Muscle layer of duodenum (tissue), 2 donors: ENCODE results near the gene NXPH4.

ENCODE experiments used
- H3K27ac ChIP-seq: one replicate; pipeline ENCODE4 v1.7.0; 2013; ENCODE audit warnings: mild to moderate bottlenecking, low read length
- H3K27me3 ChIP-seq: one replicate; pipeline ENCODE4 v1.7.0; 2013; ENCODE audit warnings: low read depth, mild to moderate bottlenecking, control low read depth, low read length
- H3K36me3 ChIP-seq, 2 donors: one replicate each; pipeline ENCODE4 v1.7.0; 2013; ENCODE audit warnings: low read length in 2 of 2, control low read depth in 1 of 2, mild to moderate bottlenecking in 1 of 2; ENCODE audit not compliant: insufficient read depth in 2 of 2, control insufficient read depth in 1 of 2
- H3K4me1 ChIP-seq, 2 donors: one replicate each; pipeline ENCODE4 v1.7.0; 2013; ENCODE audit warnings: low read length in 2 of 2, mild to moderate bottlenecking in 2 of 2, control low read depth in 1 of 2, moderate library complexity in 1 of 2; ENCODE audit not compliant: insufficient read depth in 2 of 2, control insufficient read depth in 1 of 2
- H3K4me3 ChIP-seq, 2 donors: one replicate each; pipeline ENCODE4 v1.7.0; 2013; ENCODE audit warnings: low read length in 2 of 2, low read depth in 1 of 2, mild to moderate bottlenecking in 1 of 2
- H3K9me3 ChIP-seq, 2 donors: one replicate each; pipeline ENCODE4 v1.7.0; 2013; ENCODE audit warnings: low read length in 2 of 2, control low read depth in 1 of 2, mild to moderate bottlenecking in 1 of 2; ENCODE audit not compliant: control insufficient read depth in 1 of 2
- donor health status: healthy.

NXPH4 gene

DNA sequence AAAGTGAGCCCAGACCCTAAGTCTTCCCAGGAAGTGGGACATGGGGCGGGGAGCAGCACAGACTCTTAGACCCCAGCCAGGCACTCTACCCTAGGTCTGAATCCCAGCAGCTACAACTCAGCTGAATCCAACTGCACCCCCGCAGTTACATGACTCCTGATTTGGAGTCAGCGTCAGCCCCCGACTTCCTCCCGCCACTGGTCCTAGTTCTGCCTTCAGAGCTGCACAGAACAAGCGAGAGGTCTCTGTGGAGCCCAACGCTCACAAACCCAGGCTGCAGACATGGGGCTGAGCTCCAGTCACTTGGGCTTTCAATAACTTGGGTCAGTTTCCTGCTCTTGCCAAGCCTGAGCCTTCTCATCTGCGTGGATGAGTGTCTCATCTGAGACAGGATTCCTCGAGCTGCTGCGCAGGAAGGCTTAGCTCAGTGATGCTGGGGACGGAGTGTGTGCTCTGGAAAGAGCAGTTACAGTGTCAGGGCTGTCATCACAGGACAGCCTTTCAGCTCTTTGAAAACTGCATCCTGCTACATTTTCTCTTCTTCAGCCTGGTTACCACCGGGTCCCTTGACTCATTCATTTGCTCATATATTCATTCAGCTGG, 30.6 kb upstream of the NXPH4 start:
- Histone ChIP-seq H3K4me1 (peaks cover 0 to 10% of the 10 kb centered on the region in 2 donors), H3K36me3 (peaks cover 66 to 87% of the 10 kb centered on the region in 2 donors)

DNA sequence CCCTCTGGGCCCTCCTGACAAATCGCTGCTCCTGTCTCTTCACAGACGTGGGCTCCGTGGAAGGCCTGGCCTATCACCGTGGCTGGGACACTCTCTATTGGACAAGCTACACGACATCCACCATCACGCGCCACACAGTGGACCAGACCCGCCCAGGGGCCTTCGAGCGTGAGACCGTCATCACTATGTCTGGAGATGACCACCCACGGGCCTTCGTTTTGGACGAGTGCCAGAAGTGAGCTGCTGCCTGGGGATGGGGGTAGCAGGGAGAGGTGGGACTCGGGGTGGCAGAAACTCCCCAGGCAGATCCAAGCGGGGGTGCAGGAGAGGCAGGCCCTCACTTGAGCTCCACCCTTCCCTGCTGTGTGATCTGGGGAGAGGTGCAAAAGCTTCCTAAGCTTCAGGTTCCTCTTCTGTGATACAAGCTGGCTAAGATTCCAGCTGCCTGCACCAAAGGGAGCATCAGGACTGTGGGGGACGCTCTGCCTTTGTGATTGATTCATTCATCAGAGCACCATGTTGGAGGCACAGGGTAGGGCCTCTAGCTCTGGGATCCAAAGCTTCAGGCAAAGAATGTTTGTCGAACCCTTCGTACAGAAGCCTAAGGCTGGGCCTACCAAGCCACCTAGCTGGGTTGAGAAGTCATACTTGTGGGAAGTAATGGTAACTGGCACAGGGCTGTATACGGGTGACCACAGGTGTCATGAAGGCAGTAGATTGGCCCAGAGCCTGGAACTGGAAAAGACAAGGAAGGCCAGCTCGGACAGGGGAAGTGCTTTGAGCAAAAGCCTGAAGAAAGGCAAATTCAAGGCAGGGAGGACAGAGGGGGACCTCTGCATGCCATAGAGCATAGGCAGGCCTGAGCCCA, 29.1 kb upstream of the NXPH4 start:
- Histone ChIP-seq H3K27ac (no peak overlapping the region), H3K4me1 (peaks cover 0 to 10% of the 10 kb centered on the region in 2 donors), H3K36me3 (peaks cover 70 to 90% of the 10 kb centered on the region in 2 donors), H3K27me3 (no peaks in the 10 kb centered on the region), H3K9me3 (no peaks in the 10 kb centered on the region), H3K4me3 (no peak overlapping the region)

More for the DNA sequence above, 30.6 kb upstream of the NXPH4 start:
- H3K9me3 ChIP-seq = no peaks in the 10 kb centered on the region
- H3K27me3 ChIP-seq = no peaks in the 10 kb centered on the region
- H3K27ac ChIP-seq = no peak overlapping the region
- no peak overlapping the region for H3K4me3 ChIP-seq

DNA sequence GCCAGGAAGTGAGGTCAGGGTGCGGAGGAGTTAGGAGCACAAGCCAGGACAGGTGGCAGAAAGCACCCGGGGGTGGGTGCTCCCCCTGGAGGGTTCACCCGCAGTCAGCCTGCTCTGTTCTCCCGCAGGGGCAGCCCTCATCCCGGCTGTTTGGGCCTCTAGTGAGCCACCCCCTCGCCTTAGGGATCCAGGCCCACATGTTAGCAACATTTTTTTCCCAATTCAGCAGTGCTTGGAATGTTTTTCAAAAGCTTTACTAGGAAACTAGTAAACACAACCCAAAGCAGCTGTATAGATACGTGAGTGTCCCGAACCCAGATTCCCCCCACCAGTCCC, 28.5 kb upstream of the NXPH4 start:
- Histone ChIP-seq H3K36me3 (peaks cover 76 to 96% of the 10 kb centered on the region in 2 donors), H3K9me3 (no peaks in the 10 kb centered on the region), H3K4me3 (no peak overlapping the region), H3K27me3 (no peaks in the 10 kb centered on the region), H3K4me1 (peaks cover 0 to 10% of the 10 kb centered on the region in 2 donors), H3K27ac (no peak overlapping the region)

DNA sequence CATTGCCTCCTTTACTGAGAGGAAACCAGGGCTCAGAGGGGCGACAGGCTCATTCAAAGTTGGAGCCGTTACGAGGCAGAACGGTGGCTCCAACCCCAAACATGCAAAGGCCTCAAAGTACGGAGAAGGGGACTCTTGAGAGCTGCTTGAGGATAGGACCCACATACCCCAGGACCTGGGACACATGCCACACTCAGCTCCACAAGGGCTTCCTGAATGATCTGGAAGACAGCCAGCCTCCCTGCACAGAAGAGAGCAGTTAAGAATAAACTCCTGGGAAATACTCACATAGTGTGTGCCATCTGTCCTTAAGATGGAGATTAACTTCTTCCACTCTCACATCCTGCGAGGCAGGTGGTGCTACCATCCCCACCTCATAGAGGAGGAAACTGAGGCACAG, 26.6 kb upstream of the NXPH4 start:
- H3K9me3 ChIP-seq = no peaks in the 10 kb centered on the region
- H3K27ac ChIP-seq = no peak overlapping the region
- no peaks in the 10 kb centered on the region for H3K27me3 ChIP-seq
- H3K4me3 ChIP-seq = no peak overlapping the region
- H3K36me3 ChIP-seq = peaks cover 71 to 96% of the 10 kb centered on the region in 2 donors
- peaks cover 0 to 10% of the 10 kb centered on the region in 2 donors for H3K4me1 ChIP-seq

DNA sequence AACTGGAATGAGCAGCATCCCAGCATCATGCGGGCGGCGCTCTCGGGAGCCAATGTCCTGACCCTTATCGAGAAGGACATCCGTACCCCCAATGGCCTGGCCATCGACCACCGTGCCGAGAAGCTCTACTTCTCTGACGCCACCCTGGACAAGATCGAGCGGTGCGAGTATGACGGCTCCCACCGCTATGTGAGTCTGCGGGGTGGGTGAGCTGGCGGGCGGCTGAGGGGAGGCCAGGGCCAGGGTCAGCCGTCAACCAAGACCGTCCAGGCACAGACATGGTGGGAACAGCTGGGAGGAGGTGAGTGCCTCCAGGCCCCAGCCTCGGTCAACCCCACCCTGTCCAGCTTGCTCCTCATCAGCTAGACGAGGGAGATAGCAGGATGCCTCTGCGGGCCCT, 25.8 kb upstream of the NXPH4 start:
- Histone ChIP-seq H3K36me3 (peaks cover 74 to 96% of the 10 kb centered on the region in 2 donors), H3K9me3 (no peaks in the 10 kb centered on the region), H3K27ac (no peak overlapping the region), H3K27me3 (no peaks in the 10 kb centered on the region), H3K4me3 (no peak overlapping the region), H3K4me1 (peaks cover 0 to 10% of the 10 kb centered on the region in 2 donors)

DNA sequence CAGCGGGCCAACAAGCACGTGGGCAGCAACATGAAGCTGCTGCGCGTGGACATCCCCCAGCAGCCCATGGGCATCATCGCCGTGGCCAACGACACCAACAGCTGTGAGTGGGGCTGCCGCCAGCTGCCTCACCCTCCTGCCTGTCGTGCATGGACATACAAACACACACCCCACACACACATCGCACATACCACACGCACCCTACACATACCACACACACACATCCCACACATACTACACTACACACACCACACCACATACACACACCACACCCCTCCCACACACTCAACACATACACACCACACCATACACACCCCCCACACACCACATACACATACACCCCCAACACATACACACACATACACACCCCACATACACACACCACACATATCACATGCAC, 25.2 kb upstream of the NXPH4 start:
- H3K4me3 ChIP-seq = no peak overlapping the region
- H3K27ac ChIP-seq = no peak overlapping the region
- H3K36me3 ChIP-seq = peaks cover 74 to 96% of the 10 kb centered on the region in 2 donors
- H3K4me1 ChIP-seq = peaks cover 0 to 14% of the 10 kb centered on the region in 2 donors
- H3K27me3 ChIP-seq = no peaks in the 10 kb centered on the region
- no peaks in the 10 kb centered on the region for H3K9me3 ChIP-seq

DNA sequence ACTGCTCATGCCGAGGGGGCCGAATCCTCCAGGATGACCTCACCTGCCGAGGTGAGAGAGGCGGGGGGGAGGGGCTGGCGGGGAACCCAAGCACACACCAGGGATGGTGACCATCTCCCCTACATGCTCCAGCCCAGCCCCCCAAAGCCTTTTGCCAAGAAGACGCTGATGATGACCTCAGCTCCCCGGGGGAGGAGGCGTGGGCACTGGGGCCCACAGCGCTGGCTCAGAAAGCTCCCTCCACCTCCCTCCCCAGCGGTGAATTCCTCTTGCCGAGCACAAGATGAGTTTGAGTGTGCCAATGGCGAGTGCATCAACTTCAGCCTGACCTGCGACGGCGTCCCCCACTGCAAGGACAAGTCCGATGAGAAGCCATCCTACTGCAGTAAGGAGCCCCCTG, 23.7 kb upstream of the NXPH4 start:
- Histone ChIP-seq H3K27ac (no peak overlapping the region), H3K27me3 (no peaks in the 10 kb centered on the region), H3K9me3 (no peaks in the 10 kb centered on the region), H3K36me3 (peaks cover 73 to 96% of the 10 kb centered on the region in 2 donors), H3K4me3 (no peak overlapping the region), H3K4me1 (peaks cover 0 to 14% of the 10 kb centered on the region in 2 donors)

DNA sequence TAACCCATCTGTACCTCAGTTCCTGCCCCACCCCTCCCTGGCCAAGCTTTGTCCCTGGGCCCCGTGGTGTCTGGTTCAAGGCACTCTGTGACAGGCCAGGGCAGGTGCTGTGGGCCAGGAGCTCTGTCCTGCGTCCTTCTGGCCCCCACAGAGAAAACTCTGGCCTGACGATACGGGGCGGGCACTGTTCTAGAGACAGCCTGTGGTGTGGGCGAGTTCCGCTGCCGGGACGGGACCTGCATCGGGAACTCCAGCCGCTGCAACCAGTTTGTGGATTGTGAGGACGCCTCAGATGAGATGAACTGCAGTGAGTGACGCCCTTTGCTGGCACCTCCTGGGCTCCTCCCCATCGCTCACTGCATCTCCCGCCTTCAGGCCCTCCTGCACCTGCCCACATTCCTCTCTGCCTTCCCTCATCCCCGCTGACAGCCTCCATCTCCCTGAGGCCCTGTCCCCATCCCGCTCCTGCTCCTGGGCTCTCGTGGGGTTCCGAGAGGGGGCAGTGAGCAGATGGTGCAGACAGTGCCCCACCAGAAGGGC, 22.8 kb upstream of the NXPH4 start:
- peaks cover 0 to 14% of the 10 kb centered on the region in 2 donors for H3K4me1 ChIP-seq
- H3K36me3 ChIP-seq = peaks cover 76 to 97% of the 10 kb centered on the region in 2 donors
- H3K27me3 ChIP-seq = no peaks in the 10 kb centered on the region
- H3K27ac ChIP-seq = no peak overlapping the region
- H3K4me3 ChIP-seq = no peak overlapping the region
- H3K9me3 ChIP-seq = no peaks in the 10 kb centered on the region

DNA sequence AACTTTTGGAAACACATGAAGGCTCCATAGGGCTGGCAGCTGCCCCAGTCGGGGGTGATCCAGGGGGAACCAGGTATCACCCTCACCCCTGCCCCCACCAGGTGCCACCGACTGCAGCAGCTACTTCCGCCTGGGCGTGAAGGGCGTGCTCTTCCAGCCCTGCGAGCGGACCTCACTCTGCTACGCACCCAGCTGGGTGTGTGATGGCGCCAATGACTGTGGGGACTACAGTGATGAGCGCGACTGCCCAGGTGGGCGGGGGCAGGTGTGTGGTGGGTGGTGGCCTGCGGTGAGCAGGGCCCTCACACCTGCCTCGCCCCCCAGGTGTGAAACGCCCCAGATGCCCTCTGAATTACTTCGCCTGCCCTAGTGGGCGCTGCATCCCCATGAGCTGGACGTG, 22.3 kb upstream of the NXPH4 start:
- H3K27ac ChIP-seq = no peak overlapping the region
- peaks cover 0 to 14% of the 10 kb centered on the region in 2 donors for H3K4me1 ChIP-seq
- H3K9me3 ChIP-seq = no peaks in the 10 kb centered on the region
- no peak overlapping the region for H3K4me3 ChIP-seq
- peaks cover 76 to 97% of the 10 kb centered on the region in 2 donors for H3K36me3 ChIP-seq
- no peaks in the 10 kb centered on the region for H3K27me3 ChIP-seq

DNA sequence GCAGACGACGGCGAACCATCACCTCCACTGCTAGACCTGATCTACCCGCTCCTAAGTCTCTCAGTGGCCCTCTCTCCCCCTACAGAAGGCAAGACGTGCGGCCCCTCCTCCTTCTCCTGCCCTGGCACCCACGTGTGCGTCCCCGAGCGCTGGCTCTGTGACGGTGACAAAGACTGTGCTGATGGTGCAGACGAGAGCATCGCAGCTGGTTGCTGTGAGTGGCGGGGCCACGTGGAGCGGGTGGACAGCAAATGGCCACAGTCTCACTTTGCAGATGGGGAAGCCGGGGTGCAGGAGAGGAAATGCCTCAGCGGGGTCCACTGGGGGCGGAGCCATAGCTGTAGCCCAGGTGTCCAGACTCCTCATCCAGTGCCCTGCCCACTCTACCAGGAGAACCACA, 21.4 kb upstream of the NXPH4 start:
- Histone ChIP-seq H3K4me3 (no peak overlapping the region), H3K4me1 (peaks cover 0 to 9% of the 10 kb centered on the region in 2 donors), H3K27me3 (no peaks in the 10 kb centered on the region), H3K9me3 (no peaks in the 10 kb centered on the region), H3K27ac (no peak overlapping the region), H3K36me3 (peaks cover 75 to 100% of the 10 kb centered on the region in 2 donors)

DNA sequence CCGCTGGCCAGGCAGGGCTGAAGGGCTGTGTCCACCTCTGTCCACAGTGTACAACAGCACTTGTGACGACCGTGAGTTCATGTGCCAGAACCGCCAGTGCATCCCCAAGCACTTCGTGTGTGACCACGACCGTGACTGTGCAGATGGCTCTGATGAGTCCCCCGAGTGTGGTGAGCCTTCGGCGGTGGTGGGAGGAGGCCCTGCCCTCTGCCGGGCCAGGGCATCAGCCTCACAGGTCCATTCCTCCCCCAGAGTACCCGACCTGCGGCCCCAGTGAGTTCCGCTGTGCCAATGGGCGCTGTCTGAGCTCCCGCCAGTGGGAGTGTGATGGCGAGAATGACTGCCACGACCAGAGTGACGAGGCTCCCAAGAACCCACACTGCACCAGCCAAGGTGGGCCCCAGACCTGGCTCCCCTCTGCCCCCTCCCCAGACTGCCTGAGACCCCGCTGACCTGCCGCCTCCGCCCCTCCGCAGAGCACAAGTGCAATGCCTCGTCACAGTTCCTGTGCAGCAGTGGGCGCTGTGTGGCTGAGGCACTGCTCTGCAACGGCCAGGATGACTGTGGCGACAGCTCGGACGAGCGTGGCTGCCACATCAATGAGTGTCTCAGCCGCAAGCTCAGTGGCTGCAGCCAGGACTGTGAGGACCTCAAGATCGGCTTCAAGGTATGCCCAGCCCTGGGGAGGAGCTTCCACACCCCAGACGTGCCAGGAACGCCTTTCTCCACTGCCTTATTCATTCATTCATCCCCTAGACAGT, 20.8 kb upstream of the NXPH4 start:
- H3K4me3 ChIP-seq = no peak overlapping the region
- H3K27me3 ChIP-seq = no peaks in the 10 kb centered on the region
- no peak overlapping the region for H3K27ac ChIP-seq
- peaks cover 76 to 99% of the 10 kb centered on the region in 2 donors for H3K36me3 ChIP-seq
- no peaks in the 10 kb centered on the region for H3K9me3 ChIP-seq
- peaks cover 0 to 4% of the 10 kb centered on the region in 2 donors for H3K4me1 ChIP-seq
